Uterus (tissue), 2 donors: Measurements from ENCODE around the gene SAE1.

Source experiments
- POLR2A ChIP-seq, 2 donors: fragments of 450-650 bp; IDR thresholded peaks; one replicate each; pipeline ENCODE4 v1.6.1; 2016; ENCODE audit warnings: antibody characterized with exemption in 2 of 2, mild to moderate bottlenecking in 1 of 2, moderate library complexity in 1 of 2
- TF ChIP-seq, protein P1 (sequence below), 4 experiments: fragments of 200-600 bp in 2 of 4; fragments of 450-650 bp in 2 of 4; sonication (generic) in 2 of 4; IDR thresholded peaks; one replicate each; pipeline ENCODE4 v1.5.1; 2016 to 2019; ENCODE audit warnings: antibody characterized with exemption in 4 of 4, mild to moderate bottlenecking in 2 of 4, moderate library complexity in 1 of 4

DNA sequence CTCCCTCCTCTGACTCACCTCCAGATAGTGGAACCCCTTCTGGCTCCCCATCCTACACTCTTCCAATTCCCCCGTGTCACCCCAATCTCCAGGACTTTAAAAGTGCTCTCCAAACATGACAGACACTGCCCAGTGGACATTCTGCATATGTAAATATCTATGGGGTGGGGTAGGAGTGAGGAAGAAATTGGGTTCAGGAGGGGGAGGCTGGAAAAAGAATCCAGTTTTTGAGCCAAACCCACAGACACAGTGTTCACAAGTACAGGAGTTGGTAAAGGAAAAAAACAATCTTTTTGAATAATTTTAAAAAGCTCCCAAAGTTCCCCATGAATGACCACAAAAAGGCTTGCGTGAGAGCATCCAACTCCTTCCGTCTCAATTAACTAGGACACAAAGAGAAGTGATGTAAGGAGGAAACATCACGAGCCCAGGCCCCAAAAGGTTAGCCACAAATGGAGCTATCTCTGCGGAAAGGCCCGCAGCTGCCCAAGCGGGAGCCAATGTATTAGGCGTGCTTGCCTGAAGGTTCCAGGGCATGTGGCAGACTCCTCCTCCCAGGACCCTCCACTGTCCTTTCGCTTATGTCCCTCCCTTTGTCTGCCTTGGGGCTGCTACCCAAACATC lies 35.0 kb upstream of the SAE1 start:
- no peak for TF ChIP-seq POLR2A (IDR thresholded peaks at IDR 0.05)
- TF ChIP-seq, protein P1, sequence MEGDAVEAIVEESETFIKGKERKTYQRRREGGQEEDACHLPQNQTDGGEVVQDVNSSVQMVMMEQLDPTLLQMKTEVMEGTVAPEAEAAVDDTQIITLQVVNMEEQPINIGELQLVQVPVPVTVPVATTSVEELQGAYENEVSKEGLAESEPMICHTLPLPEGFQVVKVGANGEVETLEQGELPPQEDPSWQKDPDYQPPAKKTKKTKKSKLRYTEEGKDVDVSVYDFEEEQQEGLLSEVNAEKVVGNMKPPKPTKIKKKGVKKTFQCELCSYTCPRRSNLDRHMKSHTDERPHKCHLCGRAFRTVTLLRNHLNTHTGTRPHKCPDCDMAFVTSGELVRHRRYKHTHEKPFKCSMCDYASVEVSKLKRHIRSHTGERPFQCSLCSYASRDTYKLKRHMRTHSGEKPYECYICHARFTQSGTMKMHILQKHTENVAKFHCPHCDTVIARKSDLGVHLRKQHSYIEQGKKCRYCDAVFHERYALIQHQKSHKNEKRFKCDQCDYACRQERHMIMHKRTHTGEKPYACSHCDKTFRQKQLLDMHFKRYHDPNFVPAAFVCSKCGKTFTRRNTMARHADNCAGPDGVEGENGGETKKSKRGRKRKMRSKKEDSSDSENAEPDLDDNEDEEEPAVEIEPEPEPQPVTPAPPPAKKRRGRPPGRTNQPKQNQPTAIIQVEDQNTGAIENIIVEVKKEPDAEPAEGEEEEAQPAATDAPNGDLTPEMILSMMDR (IDR thresholded peaks at IDR 0.05), result no peak
